GM18858 (cell line): ENCODE results near the gene DCLK3.

Experiments
- ATAC-seq: cut with Tn5 transposase; IDR thresholded peaks from one replicate; pipeline ENCODE4 v1.9.1; 2021; ENCODE audit not compliant: unreplicated experiment

Gene DCLK3

DNA sequence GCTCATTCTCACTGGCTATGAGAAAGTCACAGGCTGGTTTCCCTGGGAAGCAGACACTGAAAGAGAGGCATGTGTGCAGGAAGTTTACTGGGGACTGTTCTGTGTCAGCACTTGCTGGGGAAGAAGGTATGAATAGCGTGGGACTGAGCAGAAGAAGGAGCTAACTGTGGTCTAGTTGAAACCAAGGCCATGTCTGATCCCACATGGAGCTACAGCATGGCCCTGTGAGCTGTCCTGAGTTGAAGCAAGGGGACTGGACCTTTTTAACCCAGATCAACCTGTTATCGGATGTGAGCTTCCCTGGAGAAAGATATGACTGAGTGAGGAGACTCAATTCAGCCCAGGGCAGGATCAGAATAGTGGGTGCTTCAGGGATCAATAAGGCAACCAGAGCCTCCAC is 53.7 kb downstream of the DCLK3 start:
- no peak for ATAC-seq

DNA sequence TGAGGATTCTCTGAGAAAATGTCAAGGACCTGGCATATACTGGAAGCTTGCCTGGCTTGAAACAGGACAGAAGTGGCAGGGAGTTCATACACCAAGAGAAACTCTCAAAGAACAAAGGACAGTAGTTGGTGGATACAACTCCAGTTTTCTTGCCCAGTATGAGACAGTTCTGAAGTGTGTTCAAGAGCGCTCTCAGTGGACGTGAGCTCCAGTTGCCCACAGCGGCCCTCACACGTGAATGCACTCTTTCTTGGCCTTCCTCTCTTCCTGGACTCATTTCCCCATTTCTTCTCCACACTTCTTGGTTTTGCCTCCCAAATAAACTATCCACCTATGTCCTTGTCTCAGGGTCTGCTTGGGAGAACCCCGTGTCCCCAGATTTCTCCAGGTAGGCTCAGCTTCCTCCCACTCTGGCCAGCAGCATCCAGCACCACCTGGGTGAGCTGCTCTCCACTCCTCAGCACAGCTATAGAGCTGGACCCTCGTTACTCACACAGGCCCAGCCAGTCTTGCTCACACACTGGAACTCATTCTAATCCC is 54.5 kb downstream of the DCLK3 start:
- ATAC-seq = no peak

DNA sequence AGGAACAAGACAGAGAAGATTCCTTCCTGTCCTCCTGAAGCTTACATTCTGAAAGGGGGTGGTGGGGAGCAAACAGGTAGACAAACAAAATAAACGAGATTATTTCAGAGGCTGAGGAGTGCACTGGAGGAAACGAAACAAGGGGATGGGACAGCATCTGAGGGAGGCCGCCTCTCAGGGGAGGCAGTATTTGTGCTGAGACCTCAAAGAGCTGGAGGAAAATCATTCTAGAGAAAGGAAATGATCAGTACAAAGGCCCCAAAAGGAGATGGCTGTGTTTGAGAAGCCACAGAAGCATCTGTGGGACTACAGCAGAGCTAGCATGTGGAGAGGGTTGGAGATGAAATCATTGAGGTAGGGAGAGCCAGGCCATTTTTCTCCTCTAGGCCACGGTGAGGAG is 55.1 kb downstream of the DCLK3 start:
- no peak for ATAC-seq

DNA sequence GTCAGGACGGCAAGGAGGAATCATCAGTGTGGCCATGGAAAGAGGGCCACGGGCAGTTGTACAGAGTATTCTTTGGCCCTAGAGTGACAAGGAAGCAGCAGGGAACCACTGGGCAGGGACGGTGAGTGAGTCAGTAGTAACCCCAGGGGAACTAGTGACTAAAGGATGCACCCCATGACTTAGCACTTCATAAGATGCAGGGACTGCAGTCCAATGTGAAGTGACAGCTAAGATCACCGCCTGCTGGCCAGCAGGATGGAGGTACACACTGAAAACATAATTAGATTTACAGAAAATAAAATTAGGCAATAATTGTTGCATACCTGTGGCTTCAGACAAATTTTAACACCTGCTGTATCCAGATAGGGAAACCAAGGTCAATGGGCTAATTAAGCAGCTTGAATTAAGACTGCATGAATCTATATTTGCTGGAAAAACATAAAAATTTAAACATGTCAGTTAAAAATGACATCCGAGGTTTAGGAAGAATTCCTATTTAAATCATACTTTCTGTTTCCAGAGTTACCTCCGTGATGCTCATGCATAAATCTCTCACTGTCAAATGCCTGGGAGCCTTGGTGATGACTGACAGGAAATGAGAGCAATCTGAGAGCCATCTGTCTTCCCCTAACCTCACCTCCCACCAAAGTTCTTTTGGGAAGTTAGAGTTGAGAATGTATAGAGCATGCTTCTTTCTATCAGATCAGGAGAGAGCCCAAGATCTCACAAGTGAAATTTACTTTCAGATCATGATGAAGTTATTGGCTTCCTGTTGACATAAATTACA is 56.5 kb downstream of the DCLK3 start:
- peak; percentile 71 for ATAC-seq

DNA sequence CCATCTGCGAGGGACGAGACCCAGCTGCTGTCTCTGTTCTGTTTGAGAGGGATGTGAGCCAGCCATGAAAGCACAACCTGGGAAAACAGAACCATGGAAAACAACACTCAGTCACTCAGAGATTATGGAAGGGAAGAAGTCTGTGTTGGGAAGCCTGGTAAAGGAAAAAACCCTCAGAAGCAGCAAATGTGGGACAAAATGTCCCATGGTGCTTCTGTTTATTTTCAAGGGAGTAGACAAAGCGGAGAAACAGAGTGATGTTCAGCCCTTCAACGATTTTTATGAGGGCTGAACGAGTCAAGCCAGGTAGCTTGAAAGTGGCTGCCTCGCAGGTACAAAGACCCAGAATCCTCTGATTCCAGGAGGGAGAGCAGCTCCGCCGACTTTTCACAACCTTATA is 59.3 kb downstream of the DCLK3 start:
- ATAC-seq = no peak

DNA sequence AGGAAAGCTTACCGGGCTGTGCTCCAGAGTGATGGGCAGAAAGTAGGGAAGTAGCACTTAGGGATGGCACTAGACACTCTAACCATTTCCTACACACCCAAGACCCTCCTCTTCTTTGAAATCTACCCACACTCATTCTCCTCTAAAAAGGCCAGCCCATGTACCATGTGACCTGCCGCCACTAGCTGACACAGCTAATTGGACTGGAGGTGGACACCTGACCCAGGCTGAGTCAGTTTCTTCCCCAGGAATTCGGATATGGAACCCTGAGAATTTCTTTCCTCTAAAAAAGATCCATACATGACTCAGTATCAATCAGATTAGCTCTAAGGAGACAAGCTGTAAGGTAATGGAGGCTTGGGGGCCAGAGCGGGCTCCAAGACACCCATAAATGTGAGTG is 60.1 kb downstream of the DCLK3 start:
- no peak for ATAC-seq

DNA sequence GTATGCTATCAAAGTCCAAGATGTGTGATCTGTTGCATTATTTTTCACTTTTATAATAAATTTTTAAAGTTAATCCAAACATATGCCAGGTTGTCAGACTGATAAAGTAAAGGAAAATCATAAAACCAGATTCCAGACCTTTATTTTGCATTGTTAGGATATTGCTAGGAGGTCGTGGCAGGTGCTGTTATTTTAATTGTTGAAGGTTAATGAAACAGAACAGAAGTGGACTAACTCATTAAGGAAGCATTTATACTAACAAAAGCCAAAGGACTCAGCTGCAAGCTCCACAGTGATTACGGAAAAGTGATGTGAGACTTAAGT is 63.1 kb downstream of the DCLK3 start:
- ATAC-seq = no peak

DNA sequence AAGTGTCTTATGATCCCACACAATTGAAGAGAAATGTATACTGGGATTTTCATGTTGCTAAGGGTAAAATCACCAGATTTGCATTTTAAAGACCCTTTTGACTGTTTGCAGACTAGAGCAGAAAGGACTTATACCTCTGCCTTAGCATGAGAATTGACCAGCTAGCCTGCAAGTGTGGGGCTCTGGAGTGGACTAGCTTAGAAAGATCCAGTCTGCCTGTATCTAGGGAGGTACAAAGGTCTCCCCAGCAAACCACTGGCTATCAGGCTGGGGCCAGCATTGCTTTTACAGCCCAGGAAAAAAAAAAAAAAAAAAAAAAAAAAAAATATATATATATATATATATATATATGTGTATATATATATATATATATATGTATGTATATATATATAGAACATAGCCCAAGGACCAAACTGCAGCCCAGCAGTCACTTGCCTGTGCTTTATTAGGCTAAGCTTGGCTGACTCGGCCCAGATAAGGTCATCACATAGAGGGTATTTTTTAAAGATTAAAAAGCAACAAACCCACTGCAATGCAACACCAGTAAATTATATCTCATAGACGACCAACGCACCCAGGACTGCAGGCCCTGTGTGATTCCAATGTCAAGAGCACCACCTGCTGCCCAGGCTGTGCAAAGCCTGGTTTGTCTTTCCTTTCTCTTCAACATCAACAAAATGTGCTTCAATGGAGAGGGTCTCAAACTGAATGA is 63.7 kb downstream of the DCLK3 start:
- ATAC-seq = peak; percentile 86

DNA sequence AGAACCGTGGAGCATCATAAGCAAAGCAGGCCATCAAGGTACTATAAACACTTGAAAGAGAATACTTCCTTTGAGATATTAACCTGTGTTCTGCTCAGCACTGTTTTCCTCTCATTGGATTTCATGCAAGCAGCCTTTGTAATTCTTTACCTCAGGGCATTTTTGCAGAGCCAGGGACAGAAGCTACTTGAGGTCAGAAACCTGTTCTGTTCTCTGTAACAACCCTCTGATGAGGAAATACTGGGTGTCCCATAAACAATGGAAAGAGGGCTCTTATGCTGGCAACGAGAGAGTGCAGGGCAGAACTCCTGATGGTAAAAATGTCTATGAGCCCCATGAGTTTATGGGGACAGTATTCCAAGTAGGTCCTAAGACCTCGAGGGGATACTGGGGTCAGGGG is 66.0 kb downstream of the DCLK3 start:
- ATAC-seq = no peak

DNA sequence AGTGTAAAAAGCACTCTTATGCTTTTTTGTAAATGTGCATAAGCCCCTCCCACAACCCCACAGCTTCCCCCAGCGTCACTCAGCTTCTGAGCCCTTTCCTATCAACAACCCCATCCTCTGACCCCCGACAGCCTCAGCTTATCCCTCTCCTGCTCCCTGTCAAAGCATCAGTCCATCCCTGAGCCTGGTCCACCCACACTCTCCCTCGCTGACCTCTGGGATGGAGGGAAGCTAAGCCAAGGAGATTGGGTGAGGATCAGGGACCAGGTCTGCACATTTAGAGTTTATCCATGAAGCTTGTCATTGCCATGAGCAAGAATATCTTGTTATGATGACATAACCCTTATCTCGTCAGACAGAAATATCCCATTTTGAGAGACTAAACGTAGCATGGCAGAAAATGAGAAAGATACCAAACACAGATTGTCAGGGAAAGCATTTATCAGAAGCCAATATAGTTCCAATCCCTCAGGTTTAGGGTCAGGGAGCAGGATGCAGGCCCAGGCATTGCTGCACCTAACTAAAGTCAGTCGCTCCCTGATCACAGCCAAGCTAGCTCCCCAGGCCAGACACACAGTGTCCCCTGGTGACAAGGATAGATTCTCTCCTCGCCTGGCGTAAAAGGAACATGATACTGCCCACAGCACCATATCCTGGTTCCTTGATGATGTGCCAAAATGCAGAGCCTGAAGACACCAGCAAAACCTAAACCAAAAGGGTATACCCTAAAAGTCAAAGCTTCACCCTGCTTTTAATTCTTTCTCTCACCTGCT is 66.9 kb downstream of the DCLK3 start:
- no peak for ATAC-seq

DNA sequence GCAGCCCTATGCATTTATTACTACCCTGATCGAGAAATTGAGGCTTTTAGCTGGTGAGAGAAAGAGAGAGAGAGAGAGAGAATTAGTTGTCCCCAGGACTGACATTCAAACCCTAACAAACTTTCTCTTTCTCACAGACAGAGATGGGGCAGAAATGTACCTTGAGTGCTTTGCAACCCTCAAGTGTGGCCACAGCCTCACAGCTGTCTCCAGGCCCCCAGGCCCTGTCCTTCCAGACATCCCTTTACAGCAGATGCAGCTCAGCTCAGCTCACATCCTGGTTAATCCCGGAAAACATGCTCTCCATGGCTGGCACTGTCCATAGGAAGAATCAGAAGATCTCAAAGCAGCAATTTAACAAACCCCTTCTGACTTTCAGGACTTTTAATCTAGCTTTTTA is 67.6 kb downstream of the DCLK3 start:
- no peak for ATAC-seq

DNA sequence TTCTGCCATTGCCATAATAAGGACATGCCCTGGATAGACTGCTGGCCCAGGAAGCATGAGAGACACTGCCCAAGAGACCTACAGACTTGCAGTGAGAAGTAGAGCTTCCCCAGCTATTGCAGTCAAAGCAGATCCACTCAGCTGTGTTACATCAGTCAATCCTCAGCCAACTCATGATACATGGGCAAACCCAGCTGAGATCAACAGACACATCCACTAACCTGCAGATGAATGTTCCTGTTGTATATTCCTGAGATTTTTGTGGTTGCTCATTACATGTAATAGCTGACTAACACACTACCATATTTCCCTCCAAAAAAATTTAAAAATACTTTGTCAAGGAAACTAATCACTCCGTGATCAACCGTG is 68.6 kb downstream of the DCLK3 start:
- ATAC-seq = no peak

DNA sequence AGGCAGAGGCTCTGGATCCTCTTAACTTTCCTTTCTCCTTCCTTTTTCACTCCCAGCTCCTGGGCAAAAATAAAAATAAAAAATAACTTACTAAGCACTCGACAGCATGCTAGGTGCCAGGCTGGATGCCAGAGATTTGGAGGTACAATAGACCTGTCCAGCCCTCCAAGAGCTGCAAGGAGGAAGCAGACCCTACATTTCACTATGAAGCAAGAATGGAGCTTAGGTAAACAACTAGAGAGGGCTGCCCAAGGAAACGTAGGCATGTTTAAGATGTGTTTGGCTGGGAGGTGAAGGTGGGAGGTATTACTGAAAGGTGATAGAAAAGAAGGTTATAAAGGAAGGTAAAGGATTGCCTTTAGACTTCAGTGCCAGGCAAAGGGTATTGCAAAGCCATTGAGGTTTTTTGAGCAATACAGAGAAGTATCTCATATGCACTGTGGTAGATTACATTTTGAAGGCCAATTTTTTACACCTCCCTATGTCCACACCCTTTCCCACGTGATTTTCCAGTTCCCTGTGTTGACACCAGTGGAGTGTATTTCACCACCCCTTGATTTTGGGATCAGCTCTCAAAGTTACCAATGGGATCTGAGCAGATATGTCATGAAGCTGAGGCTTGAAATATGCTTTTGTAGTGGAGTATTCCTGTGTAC is 69.1 kb downstream of the DCLK3 start:
- no peak for ATAC-seq

DNA sequence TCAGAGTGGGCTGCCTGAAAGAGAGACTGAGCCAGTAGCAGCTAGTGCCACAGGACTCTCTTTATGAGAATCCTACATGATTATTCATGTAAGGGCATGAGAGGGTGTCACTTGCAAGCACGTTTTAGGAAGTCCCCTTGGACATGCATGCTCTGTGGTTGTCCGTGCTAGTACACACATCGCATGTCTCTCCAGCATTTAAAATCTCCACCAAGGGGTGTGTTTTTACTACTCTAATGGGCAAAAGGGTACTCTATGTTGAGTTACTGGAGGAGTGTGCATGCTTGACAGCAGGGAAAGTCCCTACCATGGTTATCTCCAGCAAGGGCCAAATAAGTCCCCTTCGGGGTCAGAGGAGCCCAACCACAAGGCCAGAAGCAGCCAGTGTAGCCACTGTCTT is 70.7 kb downstream of the DCLK3 start:
- ATAC-seq = peak; percentile 75

DNA sequence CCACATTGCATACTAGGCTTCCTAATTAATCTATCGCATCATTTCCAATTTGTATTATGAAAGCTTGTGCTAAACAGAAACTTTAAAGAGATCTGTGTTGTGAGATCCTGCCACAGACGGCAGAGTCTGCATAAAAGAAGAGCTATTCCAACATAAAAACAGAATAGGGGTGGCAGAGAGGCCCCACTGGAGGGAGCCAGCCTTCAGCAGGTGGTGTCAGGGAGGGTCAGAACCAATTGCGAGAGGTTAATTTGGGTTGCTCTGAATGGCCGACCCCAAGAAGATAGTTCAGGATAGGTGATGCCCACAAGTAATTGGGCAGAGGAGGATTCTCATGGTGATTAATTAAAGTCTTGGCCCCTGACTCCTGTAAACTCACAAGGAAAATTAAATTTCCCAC is 74.8 kb downstream of the DCLK3 start:
- no peak for ATAC-seq

DNA sequence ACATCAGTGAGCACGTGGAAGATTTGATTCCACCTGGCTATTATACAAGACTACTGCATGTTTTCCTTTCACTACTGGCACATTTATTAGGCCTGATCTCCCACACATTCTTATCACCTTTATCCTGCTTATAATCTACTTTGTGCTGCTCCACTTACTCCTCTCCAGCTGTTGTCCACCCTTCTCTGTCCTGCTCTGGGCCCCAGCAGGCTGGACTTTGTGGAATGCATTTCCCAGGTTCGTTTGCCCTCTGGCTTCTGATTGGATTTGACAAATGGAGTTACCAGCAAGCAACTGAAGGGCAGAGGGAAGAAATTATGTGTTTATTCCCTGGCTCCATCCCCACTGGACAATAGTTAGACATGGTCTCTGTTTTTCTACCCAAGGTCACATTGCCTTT is 75.5 kb downstream of the DCLK3 start:
- no peak for ATAC-seq

DNA sequence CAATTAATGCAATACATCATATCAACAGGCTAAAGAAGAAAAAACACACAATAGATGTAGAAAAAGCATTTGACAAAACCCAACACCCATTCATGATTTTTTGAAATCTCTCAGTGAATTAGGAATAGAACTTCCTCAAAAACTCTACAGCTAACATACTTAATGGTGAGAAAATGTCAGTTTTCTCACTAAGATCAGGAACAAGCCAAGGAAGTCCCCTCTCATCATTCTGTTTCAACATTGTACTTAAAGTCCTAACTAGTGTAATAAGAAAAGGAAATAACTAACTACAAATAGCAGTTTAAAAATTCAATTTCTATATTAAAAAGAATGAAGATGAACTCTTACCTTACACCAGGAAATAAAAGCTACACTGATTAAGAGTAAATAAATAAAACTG is 77.8 kb downstream of the DCLK3 start:
- no peak for ATAC-seq

DNA sequence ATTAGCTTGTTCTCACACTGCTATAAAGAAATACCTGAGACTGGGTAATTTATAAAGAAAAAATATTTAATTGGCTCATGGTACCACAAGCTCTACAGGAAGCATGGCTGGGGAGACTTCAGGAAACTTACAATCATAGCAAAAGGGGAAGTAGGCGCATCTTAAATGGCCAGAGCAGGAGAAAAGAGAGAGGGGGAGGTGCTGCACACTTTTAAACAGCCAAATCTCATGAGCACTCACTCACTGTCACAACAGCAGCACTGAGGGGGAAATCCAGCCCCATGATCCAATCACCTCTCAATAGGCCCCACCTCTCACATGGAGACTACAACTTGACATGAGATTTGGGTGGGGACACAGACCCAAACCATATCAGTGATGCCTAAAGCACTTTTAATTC is 82.5 kb downstream of the DCLK3 start:
- no peak for ATAC-seq

DNA sequence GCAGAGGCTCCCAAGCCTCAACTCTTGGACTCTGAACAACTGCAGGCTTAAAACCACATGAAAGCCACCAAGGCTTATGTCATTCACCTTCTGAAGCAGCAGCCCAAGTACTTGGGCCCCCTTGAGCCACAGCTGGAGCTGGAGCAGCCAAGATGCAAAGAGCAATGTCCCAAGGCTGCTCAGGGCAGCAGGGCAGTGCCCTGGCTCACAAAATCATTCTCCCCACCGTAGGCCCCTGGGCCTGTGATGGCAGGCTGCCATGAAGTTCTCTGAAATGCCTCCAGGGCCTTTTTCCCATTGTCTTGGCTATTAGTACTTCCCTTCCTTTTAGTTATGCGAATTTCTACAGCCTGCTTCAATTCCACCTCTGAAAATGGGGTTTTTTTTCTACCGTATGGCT is 83.4 kb downstream of the DCLK3 start:
- no peak for ATAC-seq

DNA sequence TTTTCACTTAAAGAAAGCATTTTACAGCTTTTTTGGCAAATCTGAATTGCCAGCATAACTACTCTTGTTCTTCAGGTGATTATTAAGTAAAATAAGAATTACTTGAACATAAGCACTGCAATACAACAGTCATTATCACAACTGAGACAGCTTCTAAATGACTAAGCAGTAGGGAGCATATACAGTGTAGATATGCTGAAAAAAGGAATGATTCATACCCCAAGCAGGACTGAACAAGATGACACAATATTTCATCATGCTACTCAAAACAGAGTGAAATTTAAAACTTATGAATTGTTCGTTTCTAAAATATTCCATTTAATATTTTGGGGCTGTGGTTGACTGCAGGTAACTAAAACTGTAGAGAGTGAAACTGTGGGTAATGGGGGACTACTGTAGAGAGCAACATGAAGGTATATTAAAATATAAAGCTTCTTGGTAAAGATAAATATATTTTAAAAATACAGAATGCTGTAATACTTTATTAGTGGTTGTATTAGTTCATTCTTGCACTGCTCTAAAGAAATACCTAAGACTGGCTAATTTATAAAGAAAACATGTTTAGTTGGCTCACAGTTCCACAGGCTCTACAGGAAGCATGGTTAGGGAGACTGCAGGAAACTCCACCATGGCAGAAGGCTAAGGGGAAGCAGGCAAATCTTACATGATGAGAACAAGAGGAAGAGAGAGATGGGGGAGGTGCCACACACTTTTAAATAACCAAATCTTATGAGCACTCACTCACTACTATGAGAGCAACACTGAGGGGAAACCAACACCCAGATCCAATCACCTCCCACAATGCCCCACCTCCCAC is 84.8 kb downstream of the DCLK3 start:
- peak; percentile 52 for ATAC-seq
